Activated CD4-positive, alpha-beta T cell treated with anti-CD3 and anti-CD28 coated beads for 36 hours (primary cell): ENCODE data around the gene ETNK2. TPM values are rescaled to one million over a fixed set of nuclear protein-coding genes. Genes with fewer than 3 reads are reported as not detected.

Experiments used
- ATAC-seq: fragments of 200-7000 bp; cut with Tn5 transposase; one replicate; pipeline ENCODE4 v1.10.0; 2021; ENCODE audit warnings: mild to moderate bottlenecking, moderate library complexity
- CTCF ChIA-PET: fragments of 350-600 bp; sonication (Branson Sonifier 250); formaldehyde crosslinking; loops from one replicate; lab custom pipeline; 2021; ENCODE audit warnings: antibody characterized with exemption; lab: Charles Lee
- POLR2A ChIA-PET: fragments of 350-600 bp; sonication (Branson Sonifier 250); formaldehyde crosslinking; loops from one replicate; lab custom pipeline; 2021; ENCODE audit warnings: antibody characterized with exemption, inconsistent platforms; lab: Charles Lee
- DNase-seq: peaks from one replicate; pipeline ENCODE4 v3.0.0-alpha.2; 2020
- H3K27ac Mint-ChIP-seq: one replicate; pipeline ENCODE4 v1.8.0; 2021; ENCODE audit warnings: mixed read lengths
- H3K27me3 Mint-ChIP-seq: one replicate; pipeline ENCODE4 v1.8.0; 2021; ENCODE audit warnings: mixed read lengths
- H3K36me3 Mint-ChIP-seq: one replicate; pipeline ENCODE4 v1.8.0; 2021; ENCODE audit warnings: low read depth, mixed read lengths
- H3K4me1 Mint-ChIP-seq: one replicate; pipeline ENCODE4 v1.8.0; 2021; ENCODE audit warnings: mixed read lengths
- H3K4me3 Mint-ChIP-seq: one replicate; pipeline ENCODE4 v1.8.0; 2021; ENCODE audit warnings: mild to moderate bottlenecking, moderate library complexity, mixed read lengths
- H3K9me3 Mint-ChIP-seq: one replicate; pipeline ENCODE4 v1.8.0; 2021; ENCODE audit warnings: low read depth, mixed read lengths
- intact Hi-C, 2 experiments: fragments of 100-400 bp; cut with DNase I in 1 of 2; cut with micrococcal nuclease in 1 of 2; formaldehyde crosslinking; loops; one replicate each; pipeline versions ENCODE4 v1.14.2 to v1.15.1; 2022 to 2024; cut with DNase I, micrococcal nuclease
- total RNA-seq, 2 experiments: library from RNA; stranded (reverse); gene quantifications; one replicate each; pipeline ENCODE4 v1.2.3, GENCODE V29; 2021

The ETNK2 gene
- total RNA-seq, 2 experiments from 2014 or later: 0.77 to 0.82 TPM

- H3K4me1 Mint-ChIP-seq: no peaks in the 10 kb centered on the region
- DNase-seq (no peak), ATAC-seq (no peak)
- H3K27ac Mint-ChIP-seq: no peak overlapping the region
- ChIA-PET CTCF (no interaction called here), POLR2A (no interaction called here)
- H3K36me3 Mint-ChIP-seq: no peaks in the 10 kb centered on the region
- H3K4me3 Mint-ChIP-seq: no peak overlapping the region
- no peaks in the 10 kb centered on the region for H3K9me3 Mint-ChIP-seq
- intact Hi-C loops: no loop called here
- H3K27me3 Mint-ChIP-seq: no peaks in the 10 kb centered on the region
These were observed 67.5 kb downstream of the ETNK2 start for GRCh38 chr1:204084247-204084772.

GRCh38 chr1:204083491-204083890, 68.4 kb downstream of the ETNK2 start:
- DNase-seq (no peak), ATAC-seq (no peak)
- H3K4me3 Mint-ChIP-seq: no peak overlapping the region
- intact Hi-C loops: no loop called here
- H3K27me3 Mint-ChIP-seq: no peaks in the 10 kb centered on the region
- no peaks in the 10 kb centered on the region for H3K4me1 Mint-ChIP-seq
- no peak overlapping the region for H3K27ac Mint-ChIP-seq
- ChIA-PET POLR2A (no interaction called here), CTCF (no interaction called here)
- H3K9me3 Mint-ChIP-seq: no peaks in the 10 kb centered on the region
- H3K36me3 Mint-ChIP-seq: no peaks in the 10 kb centered on the region

GRCh38 chr1:204081791-204082513, 69.9 kb downstream of the ETNK2 start:
- ChIA-PET POLR2A (no interaction called here), CTCF (no interaction called here)
- no peaks in the 10 kb centered on the region for H3K9me3 Mint-ChIP-seq
- no peak overlapping the region for H3K4me3 Mint-ChIP-seq
- no peaks in the 10 kb centered on the region for H3K4me1 Mint-ChIP-seq
- ATAC-seq: no peak
- no peak overlapping the region for H3K27ac Mint-ChIP-seq
- H3K36me3 Mint-ChIP-seq: no peaks in the 10 kb centered on the region
- intact Hi-C loops: no loop called here
- H3K27me3 Mint-ChIP-seq: peaks cover 11% of the 10 kb centered on the region
- DNase-seq: no peak

- no peak for ATAC-seq
- Mint-ChIP-seq H3K27me3 (peaks cover 18% of the 10 kb centered on the region), H3K9me3 (no peaks in the 10 kb centered on the region), H3K4me3 (no peak overlapping the region), H3K4me1 (no peaks in the 10 kb centered on the region), H3K27ac (no peak overlapping the region), H3K36me3 (no peaks in the 10 kb centered on the region)
- DNase-seq: no peak
- ChIA-PET POLR2A (no interaction called here), CTCF (interaction anchor here (0.8 kb wide), 1 partner anchor 189 kb away, joined by 3 read pairs; no protein-coding TSS in a partner anchor)
- intact Hi-C loops: no loop called here
These were observed 70.6 kb downstream of the ETNK2 start for GRCh38 chr1:204081164-204081790.

Other genes with a start within 250 kb of the ETNK2 start
- 1 to 10 TPM in 1 of 2 experiments, under 1 TPM in 1; 0.73 to 1.1 TPM for gene SOX13, start 78.9 kb downstream of the ETNK2 start, total RNA-seq
- not detected for gene REN, start 14.3 kb upstream of the ETNK2 start, total RNA-seq
- not detected for gene KISS1, start 44.4 kb upstream of the ETNK2 start, total RNA-seq
- under 1 TPM; 0.21 to 0.69 TPM for gene GOLT1A, start 61.9 kb upstream of the ETNK2 start, total RNA-seq
- under 1 TPM; 0.86 to 0.87 TPM for gene PLEKHA6, start 207.9 kb upstream of the ETNK2 start, total RNA-seq